Omental fat pad (tissue), 4 donors: ENCODE results near the gene TMCC1. TPM values are rescaled to one million over a fixed set of nuclear protein-coding genes. Genes with fewer than 3 reads are reported as not detected.

Source experiments
- ATAC-seq: fragments of 150-250 bp; one replicate; pipeline ENCODE4 v1.9.1; 2016; ENCODE audit warnings: mild to moderate bottlenecking, moderate library complexity; ENCODE audit not compliant: low FRiP score
- DNase-seq: peaks from one replicate; pipeline ENCODE4 v3.0.0-alpha.2; 2019; ENCODE audit warnings: low spot score
- CTCF ChIP-seq, 3 donors: fragments of 450-650 bp; IDR thresholded peaks; one replicate each; pipeline ENCODE4 v1.5.1; 2016 to 2017; ENCODE audit warnings: antibody characterized with exemption in 3 of 3, mild to moderate bottlenecking in 3 of 3, moderate library complexity in 2 of 3
- total RNA-seq, 4 donors: library from RNA; depleted of rRNA; stranded (reverse); fragments of >200 nt; gene quantifications; one replicate each; pipeline ENCODE4 v1.1.0, GENCODE V29; 2016

Gene TMCC1
- total RNA-seq, 4 donors from 2014 or later, result 14.6 to 33.5 (median 23.2) TPM

DNA sequence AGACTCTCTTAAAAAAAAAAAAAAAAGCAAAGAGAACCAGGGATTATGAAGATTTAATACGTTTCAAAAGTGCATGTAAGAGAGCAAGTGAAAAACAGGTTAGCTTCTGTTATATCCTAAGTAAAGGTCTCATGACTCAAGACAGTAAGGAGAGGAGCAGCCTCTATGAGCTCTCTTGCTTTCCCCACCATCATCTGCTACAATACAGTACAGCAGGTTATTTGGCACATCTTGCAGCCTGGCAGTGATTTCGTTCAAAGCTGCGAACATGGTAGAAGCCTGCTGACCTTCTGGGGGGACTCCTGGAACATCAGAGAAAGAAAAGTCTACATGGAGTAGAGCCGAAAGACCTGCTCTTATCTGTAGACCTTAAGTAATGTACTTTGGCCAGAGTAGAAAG lies 157.9 kb downstream of the TMCC1 start:
- TF ChIP-seq CTCF (IDR thresholded peaks at IDR 0.05), result no peak
- ATAC-seq (no peak), DNase-seq (no peak)

DNA sequence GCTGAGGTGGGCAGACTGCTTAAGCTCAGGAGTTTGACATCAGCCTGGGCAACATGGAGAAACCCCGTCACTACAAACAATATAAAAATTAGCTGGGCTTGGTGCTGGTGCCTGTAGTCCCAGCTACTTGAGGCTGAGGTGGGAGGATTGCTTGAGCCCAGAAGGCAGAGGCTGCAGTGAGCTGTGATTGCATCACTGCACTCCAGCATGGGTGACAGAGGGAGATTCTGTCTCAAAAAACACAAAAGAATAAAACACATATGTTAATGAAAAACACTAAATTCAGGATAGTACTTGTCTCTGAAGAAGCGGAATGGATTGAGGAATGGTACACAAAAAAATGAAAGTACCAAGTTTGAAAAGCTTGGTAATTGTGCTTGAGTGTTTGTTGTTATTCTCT lies 159.1 kb downstream of the TMCC1 start:
- DNase-seq (no peak), ATAC-seq (no peak)
- TF ChIP-seq CTCF (IDR thresholded peaks at IDR 0.05), result no peak

DNA sequence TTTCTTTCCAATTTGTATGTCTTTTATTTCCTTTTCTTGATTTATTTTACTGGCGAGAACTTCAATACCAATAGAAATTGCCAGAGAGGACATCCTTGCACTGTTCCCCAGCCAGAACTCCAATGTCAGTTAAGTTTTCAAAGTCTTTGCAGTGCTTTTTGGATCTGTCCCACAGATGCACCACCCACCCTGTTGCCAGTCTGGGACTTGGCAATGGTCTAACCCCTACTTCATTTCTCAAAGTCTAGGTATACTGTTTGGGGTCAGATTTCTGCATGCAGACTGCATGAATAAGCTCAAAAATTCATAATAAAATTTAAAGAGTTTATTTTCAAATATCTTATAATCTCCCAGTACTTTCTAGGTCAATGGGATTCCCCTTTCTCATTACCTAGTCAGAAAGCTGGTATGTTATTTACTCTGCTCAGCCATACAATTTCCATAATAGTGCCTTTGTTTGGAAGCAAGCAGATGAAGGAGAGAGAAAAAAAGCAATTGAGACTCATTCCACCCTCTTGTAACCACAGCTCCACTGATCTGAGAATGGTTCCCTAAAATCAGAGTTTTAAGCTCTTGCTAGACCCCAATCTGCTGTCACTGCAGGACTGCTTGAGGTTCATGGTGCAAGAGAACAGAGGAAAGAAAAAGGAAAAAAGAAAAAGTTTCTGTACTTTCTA lies 161.2 kb downstream of the TMCC1 start:
- DNase-seq, result no peak
- ATAC-seq, result no peak
- no peak for TF ChIP-seq CTCF (IDR thresholded peaks at IDR 0.05)

DNA sequence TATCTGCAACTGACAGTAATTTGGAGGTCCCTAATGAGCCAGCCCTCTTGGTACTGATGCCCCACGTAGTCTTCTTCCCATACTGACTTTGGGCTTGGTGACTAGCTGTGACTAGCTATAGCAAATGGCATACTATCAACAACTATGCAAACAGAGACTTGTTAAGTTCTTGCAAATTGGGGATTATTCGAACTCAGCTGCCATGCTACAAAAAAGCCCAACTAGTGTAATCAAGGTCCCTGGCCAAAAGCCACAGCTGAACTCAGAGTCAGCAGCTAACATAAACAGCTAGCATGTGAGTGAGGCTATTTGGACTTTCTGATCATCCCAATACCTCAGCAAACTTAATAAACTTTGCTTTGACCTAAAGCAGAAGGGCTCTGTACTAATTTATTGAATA lies 165.8 kb downstream of the TMCC1 start:
- ATAC-seq (no peak), DNase-seq (no peak)
- no peak for TF ChIP-seq CTCF (IDR thresholded peaks at IDR 0.05)

DNA sequence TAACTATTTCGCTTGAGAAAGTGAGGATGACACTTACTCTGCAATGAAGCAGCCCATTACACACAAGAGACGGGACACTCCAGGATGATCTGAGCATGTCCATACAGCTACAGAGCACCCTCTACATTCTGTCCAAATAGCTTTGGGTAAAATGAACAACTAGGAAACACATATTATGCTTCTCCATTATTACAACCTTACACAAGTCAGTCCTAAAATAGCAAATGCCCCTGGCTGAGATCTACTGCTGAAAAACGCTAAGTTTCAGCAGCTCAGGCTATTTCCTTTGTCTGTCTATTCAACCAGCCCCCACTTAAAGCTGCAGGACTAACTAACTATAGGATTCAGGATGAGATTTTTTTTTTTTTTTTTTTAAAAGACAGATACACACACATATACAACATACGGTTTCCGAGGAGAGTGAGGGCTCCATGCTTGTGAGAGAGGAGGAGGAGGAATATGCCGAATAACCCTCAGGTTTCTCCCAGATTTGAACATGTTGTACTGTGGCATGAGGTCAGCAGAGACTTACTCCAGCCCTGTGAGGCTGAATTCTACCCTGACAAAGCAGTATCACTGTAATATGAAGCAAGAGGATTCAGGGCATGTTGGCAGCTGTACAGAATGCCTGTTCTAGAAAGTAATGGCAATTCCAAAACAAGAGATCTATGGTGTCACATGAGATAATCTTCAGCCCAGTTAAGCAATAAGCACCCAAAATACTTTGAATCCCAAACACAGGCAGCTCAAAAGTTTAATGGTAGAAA lies 169.8 kb downstream of the TMCC1 start:
- DNase-seq (no peak), ATAC-seq (peak; percentile 93)
- no peak for TF ChIP-seq CTCF (IDR thresholded peaks at IDR 0.05)

DNA sequence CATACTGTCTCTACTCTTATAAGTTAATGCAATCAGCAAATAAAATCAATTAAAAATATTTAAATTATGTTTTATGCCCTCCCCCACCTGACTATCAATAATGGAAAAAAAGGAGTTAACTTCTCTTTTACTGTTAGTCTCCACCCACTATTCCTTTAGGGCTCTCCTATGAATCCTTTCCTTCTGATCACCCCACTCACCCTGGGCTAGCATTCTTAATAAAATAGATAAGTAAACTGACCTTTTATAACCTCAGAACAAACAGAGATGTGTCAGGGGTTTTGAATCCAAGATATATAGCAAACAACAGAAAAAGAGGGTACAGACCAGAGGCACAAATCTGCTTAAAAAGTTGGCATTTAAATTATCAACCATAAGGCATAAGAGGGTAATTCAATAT lies 171.0 kb downstream of the TMCC1 start:
- DNase-seq (no peak), ATAC-seq (no peak)
- TF ChIP-seq CTCF (IDR thresholded peaks at IDR 0.05), result no peak

GRCh38 chr3:129718201-129718600 lies 175.3 kb downstream of the TMCC1 start:
- ATAC-seq (no peak), DNase-seq (no peak)

More at GRCh38 chr3:129718201-129718600, 175.3 kb downstream of the TMCC1 start:
- no peak for TF ChIP-seq CTCF (IDR thresholded peaks at IDR 0.05)
